H54 (cell line): ENCODE data around the gene PLEKHA1.

Source experiments
- DNase-seq: peaks from one replicate; pipeline ENCODE4 v3.0.0; 2011; ENCODE audit warnings: low spot score, mixed read lengths; ENCODE audit not compliant: insufficient read length
- FAIRE-seq: peaks from 3 replicates; lab custom pipeline; 2011; peaks lifted over from hg19 to GRCh38; lab: Jason Lieb, UNC
- POLR2A ChIP-seq: IDR thresholded peaks from 2 replicates; pipeline ENCODE4 v1.6.1; 2011; ENCODE audit warnings: low read depth, mild to moderate bottlenecking, low read length

PLEKHA1 gene

GRCh38 chr10:122341141-122341810 is 33.2 kb upstream of the PLEKHA1 start:
- DNase-seq (no peak), FAIRE-seq (no peak)
- no peak for TF ChIP-seq POLR2A

- no peak for TF ChIP-seq POLR2A
- DNase-seq (peak; percentile 13), FAIRE-seq (no peak)
Observed at GRCh38 chr10:122342293-122343134, 32.0 kb upstream of the PLEKHA1 start.

- DNase-seq (no peak), FAIRE-seq (no peak)
- TF ChIP-seq POLR2A, result no peak
Observed at GRCh38 chr10:122343135-122343800, 31.2 kb upstream of the PLEKHA1 start.

- FAIRE-seq (no peak), DNase-seq (no peak)
- TF ChIP-seq POLR2A, result no peak
Observed at GRCh38 chr10:122343936-122344335, 30.6 kb upstream of the PLEKHA1 start.

GRCh38 chr10:122344741-122345258 is 29.7 kb upstream of the PLEKHA1 start:
- peak; percentile 6 for DNase-seq
- no peak for TF ChIP-seq POLR2A
- no peak for FAIRE-seq

GRCh38 chr10:122346326-122346950 is 28.1 kb upstream of the PLEKHA1 start:
- DNase-seq, result no peak
- FAIRE-seq, result no peak
- TF ChIP-seq POLR2A, result no peak

- FAIRE-seq (no peak), DNase-seq (no peak)
- TF ChIP-seq POLR2A, result no peak
Observed at GRCh38 chr10:122347170-122347841, 27.2 kb upstream of the PLEKHA1 start.

- FAIRE-seq, result no peak
- no peak for TF ChIP-seq POLR2A
- DNase-seq, result no peak
Observed at GRCh38 chr10:122348512-122348911, 26.0 kb upstream of the PLEKHA1 start.

GRCh38 chr10:122348935-122349361 is 25.6 kb upstream of the PLEKHA1 start:
- DNase-seq (no peak), FAIRE-seq (no peak)
- no peak for TF ChIP-seq POLR2A

GRCh38 chr10:122349758-122350369 is 24.6 kb upstream of the PLEKHA1 start:
- FAIRE-seq, result no peak
- no peak for DNase-seq
- no peak for TF ChIP-seq POLR2A

- no peak for TF ChIP-seq POLR2A
- no peak for FAIRE-seq
Observed at GRCh38 chr10:122350893-122351292, 23.6 kb upstream of the PLEKHA1 start.

GRCh38 chr10:122352817-122353525 is 21.5 kb upstream of the PLEKHA1 start:
- no peak for TF ChIP-seq POLR2A
- DNase-seq (no peak), FAIRE-seq (no peak)

More at GRCh38 chr10:122350893-122351292, 23.6 kb upstream of the PLEKHA1 start:
- no peak for DNase-seq
